HG02870 (cell line): ENCODE results near the gene TAMALIN.

Source experiments
- ATAC-seq: cut with Tn5 transposase; IDR thresholded peaks from one replicate; pipeline ENCODE4 v1.9.1; 2021; ENCODE audit warnings: mild to moderate bottlenecking, moderate library complexity; ENCODE audit not compliant: unreplicated experiment

TAMALIN gene

DNA sequence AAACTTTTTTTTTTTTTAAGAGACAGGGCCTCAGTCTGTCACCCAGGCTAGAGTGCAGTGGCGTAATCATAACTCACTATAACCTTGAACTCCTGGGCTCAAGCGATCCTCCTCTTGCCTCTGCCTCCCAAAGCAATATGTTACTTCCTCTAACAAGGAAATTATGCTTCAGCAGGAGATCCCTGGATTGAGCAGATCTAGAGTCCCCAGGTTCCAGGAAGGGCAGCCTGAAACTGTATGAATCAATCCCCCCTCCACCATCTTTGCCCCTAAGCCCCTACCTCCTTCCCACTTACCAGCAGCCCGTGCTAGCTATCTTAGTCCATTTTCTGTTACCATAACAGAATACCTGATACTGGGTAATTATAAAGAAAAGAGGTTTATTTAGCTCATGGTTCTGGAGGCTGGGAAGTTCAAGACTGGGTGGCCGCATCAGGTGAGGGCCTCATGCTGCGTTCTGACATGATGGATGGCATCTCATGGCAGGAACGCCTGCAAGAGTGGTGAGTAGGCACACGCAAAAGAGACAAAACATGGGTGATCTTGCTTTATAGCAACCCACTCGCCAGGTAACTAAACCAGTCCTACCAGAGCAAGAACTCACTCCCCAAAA lies 5.0 kb downstream of the TAMALIN start:
- no peak for ATAC-seq

DNA sequence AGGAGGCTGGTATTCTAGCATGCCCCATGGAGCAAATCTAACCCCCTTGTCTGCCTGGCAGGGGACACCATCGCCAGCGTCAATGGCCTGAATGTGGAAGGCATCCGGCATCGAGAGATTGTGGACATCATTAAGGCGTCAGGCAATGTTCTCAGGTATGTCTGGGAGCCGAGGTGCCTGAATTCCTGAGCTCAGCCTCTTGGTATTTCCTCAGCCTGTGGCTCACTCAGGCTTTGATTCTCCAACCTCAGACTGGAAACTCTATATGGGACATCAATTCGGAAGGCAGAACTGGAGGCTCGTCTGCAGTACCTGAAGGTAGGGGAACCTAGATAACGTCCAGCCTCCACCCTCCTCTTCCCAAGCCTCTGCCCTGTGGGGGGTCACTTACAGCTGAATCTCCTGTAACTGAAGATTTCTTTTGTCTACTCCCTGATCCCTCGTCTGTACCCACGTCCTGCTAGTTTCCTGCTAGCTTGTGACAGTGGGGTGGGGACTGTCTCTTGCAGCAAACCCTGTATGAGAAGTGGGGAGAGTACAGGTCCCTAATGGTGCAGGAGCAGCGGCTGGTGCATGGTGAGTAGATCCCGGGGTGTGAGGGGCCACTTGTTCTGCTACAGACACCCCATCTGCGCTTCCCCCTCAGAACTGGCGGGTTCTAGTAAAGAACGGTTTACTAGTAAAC lies 7.0 kb downstream of the TAMALIN start:
- no peak for ATAC-seq

DNA sequence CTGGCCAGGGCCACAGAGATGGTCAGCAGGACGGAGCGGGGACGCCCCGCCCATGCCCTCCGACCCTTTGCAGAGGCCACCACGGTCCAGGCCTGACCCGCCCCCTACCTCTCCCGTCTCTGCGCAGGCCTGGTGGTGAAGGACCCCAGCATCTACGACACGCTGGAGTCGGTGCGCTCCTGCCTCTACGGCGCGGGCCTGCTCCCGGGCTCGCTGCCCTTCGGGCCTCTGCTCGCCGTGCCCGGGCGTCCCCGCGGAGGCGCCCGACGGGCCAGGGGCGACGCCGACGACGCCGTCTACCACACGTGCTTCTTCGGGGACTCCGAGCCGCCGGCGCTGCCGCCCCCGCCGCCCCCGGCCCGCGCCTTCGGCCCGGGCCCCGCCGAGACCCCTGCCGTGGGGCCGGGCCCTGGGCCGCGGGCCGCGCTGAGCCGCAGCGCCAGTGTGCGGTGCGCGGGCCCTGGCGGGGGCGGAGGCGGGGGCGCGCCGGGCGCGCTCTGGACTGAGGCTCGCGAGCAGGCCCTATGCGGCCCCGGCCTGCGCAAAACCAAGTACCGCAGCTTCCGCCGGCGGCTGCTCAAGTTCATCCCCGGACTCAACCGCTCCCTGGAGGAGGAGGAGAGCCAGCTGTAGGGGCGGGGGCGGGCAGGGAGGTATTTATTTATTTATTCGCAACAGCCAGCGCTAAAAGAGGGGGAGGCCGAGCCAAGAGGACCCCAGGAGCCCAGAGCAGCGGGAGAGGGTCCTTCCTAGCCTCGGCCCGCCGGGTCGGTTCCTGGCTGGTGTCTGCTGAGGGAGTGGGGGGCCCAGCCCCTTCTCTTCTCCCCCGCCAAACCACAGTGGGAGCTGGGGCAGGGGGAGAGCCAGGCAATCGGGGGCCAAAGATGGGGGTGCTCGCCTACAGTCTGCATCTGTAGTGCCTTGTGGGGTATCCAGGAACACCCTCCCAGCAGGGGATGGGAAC lies 8.1 kb downstream of the TAMALIN start:
- ATAC-seq: no peak

DNA sequence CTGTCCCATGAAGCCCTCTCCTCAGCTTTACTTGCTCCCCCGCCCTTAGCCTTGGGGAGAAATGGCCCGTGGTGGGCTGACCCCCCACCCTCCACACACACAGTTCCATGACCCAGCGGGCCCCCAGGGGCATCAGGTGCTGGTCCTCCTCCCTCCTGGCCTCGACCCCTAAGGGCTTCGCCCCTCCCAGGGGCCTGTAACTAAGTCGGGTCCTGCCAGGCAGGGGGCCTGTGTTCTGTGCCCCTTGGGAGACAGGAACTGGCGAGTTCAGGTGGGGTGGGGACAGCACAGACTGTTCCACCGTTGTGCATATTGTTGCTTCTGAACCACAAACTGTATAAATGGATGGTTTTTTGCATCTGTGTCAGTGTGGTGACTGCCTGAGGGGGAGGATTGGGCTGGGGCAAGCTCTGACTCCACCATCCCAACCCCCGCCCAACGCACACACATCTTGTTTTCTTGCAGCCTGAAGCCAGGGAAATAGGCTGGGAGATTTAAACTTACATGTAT lies 8.8 kb downstream of the TAMALIN start:
- ATAC-seq: no peak

DNA sequence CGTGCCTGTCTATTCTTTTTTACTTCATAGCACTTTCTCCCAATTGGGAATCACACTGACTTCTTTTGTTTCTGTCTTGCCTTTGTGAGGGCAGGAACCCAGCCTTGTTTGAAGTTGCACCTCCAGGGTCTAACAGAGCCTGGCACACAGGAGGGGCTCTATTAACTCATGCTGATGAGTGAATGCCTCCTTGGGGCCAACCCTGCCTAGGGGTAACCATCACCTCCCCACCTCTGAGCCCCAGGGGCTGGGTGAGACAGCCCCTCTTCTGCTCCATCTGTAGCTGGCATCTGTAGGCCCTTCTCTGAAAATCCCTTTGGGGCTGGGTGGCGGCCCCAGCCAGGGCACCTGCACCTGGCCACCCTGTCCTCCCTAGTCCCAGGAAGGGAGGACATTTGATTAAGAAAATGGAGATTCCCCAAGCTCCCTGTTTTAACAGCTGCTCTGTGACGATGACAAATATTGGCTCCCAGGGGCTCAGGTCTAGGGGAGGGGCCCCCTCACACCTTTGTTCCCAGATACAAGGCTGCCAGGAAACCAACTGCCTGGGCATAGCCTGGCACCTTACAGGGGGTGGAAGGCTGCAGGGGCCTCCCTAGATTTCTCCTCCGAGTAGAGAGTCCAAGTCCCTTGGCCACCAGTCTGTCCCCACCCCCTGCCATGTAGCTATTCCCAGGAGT lies 11.8 kb downstream of the TAMALIN start:
- ATAC-seq: no peak

DNA sequence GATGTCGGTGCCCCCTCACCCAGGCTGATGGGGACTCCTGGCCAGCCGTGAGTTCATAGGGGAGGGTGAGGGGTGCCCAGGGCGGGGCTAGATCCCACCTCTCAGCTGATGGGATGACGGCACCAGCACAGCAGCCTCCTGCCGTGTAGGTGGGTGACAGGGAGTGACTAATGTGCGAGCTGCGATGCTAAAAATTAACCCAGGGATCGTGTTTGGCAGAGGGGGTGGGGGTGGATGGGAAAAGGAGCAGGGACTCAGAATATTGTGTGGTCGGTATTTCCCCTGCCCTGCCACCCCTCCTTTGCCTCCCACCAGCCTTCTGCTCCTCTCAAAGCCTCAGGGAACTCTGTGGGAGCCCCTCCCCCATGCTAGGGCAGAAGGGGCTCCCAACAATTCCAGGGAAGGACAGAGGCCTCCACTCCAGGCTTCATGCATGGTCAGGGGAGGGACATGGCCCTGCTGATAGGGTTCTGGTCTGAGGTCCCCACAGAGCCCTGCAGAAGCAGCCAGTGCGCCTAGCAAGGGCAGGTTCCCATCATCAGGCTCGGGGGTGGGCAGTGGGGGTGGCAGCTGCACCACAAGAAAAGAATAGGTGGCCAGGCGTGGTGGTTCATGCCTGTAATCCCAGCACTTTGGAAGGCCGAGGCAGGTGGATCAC lies 12.5 kb downstream of the TAMALIN start:
- ATAC-seq: no peak

DNA sequence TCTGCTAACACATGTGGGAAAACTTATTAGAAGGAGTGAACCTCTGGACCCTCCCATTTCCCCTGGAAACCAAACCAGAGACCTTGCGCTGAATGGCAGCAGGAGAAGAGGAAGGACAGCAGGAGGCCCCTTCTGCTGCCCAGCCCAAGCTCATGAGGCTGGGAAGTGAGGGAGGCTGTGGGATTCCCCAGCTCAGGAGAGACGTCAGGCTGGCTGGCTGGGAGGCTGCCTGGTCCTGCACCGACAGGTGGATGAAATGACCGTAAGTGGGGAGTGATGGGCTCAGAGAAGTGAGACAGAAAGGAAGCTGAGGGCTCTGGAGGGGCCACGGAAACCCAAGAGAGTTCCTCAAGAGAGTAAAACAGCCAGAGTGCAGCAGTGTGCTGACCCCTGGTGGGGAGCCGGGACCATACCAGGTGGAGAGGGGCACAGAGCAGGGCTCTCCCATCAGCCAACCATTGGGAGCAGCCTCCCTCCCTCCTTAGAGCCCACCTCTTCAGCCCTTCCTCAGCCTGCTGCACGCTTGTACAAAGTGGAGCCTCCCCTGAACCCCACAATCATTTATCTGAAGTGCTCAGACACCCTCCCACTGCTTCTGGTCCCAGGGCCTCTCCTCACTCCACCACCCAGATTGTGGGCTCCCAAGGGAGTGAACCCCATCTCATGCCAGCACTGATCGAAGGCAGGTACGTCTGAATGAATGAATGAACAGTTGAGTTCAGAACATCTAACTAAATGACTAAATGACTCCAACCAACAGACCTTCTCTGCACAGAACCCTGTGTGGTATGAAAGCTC lies 14.0 kb downstream of the TAMALIN start:
- no peak for ATAC-seq

DNA sequence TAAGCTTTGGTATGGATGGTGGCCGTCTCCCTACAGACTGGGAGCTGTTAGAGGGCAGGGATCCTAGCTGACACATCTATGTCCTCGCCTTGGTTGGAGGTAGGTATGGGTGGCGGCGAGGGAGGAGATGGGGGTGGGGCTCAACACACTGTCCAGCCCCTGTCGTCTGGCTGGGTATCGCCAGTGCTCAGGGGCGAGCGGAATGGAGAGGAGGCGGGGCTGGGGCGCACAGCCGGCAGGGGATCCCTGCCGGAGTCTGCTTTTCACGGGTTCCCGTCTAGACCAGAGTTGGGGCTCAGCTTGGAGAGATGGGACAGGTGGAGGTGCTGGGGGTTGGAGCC lies 16.1 kb downstream of the TAMALIN start:
- ATAC-seq: no peak

DNA sequence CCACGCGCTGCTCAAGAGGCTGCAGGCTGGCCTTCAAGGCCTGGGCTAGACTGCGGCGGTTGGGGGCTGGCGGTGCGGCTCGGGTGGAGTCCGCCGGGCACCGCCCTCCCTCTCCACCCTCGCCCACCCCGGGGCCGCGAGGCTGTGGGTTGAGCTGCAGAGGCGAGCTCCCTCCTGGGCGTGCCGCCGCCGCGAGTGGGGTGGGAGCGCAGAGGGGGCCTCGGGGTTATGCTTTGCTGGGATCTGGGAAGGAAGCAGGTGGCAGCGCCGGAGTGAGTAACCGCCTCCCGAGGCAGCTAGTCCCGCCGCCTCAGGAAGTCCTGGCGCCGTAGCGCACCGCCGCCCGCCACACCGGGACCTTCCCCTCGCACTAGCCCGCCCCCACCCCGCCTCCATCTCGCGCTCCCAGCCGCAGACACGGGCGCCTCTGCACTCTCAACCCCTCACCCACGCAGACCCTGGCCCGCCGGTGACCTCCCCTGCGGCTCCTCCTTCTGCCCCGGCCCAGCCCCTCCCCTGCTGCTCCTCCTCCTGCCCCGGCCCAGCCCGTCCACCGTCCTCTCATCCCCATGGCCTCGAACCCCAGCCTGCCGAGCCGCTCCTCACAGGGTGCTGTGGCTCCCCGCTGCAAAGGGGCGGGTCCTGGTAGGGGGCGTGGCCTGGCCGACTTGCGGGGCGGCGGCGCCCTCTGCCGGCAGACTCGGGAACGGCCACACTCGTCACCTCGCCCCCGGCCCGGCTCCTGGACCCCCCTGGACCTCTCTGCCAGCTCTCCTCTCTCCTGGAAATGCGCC lies 16.6 kb downstream of the TAMALIN start:
- no peak for ATAC-seq

DNA sequence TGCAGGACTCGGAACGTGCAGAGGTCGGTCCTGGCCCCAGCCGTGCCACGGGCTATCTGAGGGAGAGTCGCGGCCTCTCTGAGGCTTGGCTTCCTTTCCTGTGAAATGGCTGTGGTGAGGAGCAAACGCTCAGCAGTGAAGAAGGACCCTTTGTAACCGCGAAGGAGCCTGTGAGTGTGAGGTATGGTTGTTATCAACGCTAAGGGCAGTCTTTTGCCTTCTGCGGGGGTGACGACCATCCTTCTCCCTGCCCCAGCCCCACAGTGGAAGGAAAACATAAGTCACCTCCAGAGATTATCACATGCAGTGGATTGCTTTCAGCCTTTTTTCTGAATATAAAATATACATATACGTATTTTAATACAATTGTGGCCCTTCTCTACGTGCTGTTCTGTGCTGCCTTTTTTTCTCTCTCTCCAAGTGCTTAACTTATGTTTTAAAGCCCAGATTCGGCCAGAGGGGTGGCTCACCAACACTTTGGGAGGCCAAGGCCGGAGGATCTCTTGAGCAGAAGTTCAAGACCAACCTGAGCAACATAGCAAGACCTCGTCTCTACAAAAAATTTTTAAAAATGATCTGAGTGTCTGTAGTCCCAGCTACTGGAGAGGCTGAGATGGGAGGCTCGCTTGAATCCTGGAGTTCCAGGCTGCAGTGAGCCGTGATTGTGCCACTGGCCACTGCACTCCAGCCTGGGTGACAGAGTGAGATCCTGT lies 17.4 kb downstream of the TAMALIN start:
- no peak for ATAC-seq

DNA sequence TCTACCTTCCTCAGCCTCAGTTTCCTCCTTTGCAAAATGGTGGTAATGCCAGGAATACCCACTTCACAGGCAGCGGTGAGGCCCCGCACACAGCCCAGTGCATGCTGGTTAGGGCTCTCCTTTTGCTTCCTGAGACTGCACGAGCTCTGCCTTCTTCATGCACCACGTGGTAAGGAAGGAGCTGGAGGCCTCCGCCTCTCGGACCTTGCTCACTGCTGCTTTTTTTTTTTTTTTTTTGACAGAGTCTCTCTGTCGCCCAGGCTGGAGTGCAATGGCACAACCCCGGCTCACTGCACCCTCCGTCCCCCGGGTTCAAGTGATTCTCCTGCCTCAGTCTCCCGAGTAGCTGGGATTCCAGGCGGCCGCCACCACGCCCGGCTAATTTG lies 18.1 kb downstream of the TAMALIN start:
- no peak for ATAC-seq

DNA sequence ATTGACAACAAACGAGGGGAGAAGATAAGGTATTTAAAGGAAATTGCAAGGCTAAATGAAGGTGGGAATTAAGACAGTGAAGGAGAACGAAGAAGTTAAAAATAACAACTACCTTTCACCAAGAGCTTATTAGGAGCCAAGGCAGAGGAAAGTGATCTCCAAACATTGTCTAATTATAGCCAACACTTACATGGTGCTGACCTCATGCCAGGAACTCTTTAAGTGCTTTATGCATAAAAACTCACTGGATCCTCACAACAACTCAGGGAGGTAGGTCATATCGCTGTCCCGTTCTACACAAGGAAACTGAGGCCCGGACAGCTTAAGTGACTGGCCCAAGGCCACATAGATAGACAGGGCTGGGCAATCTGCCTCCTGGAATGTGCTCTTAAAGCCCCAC lies 19.5 kb downstream of the TAMALIN start:
- no peak for ATAC-seq

DNA sequence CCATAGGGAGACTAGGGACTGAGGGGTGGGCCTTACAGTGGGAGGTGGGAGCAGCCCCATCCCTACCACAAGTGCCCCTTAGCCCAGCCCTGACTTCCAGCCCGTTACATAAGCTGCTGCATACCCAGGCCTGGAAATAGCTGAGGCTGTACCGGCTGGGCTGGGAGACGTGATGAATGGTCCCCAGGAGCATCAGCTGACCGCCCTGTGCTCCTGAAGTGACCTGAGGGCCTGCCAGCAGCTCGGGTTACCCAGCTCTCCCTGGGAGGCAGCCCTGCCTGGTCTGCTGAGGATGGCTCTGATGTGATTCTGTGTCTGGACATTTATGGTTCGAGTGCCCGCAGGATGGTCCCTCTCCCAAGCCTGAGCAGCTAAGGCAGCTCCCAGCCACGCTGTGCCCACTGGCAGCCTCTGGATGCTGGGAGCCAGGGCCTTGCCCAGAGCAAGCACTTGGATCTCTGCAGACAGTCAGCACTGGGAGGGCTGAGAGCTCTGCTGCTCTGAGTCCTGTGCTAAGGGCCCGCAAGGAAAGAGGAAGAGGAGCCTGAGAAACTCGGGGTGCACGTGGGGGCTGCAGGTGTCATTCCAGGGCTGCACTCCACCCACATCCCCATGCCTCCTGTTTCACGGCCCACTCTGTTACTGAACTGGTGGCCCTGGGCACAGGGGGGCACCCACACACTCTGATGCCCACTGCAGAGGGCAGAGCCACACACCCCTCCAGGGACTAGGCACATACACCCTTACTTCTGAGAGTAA lies 20.5 kb downstream of the TAMALIN start:
- no peak for ATAC-seq

DNA sequence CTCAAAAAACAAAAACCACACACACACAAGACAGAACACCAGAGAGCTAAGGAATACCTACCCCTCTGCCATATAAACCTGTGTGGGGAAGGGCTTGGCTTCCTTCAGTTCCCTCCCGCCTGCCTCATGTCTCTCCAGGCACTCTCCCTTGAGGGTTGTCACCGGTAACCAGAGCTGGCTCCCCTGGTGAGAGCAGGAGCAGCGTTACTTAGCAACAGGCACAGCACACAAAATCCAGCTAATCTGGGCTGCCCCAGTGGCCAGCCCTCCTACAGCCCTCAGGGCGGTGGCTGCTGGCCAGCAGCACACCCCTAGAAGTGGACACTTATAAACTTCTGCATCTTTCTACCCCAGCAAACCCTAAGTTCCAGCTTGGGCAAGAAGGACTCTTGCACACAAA lies 22.9 kb downstream of the TAMALIN start:
- no peak for ATAC-seq

DNA sequence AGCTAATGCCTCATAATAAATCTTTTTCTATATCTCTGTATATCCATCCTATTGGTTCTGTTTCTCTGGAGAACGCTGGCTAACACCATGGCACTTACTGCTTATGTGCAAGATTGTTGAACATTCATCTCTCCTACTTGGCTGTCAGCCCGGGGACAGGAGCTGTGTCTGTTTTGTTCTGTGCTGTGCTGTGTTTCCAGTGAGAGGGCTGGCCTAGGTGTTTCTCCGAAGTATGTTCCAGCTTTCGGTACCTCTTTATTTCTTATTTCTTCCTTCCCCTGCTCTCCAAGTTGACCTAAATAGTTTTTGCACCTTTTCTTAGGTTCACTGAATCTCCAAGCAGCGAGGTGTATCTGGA lies 25.7 kb downstream of the TAMALIN start:
- ATAC-seq: no peak

DNA sequence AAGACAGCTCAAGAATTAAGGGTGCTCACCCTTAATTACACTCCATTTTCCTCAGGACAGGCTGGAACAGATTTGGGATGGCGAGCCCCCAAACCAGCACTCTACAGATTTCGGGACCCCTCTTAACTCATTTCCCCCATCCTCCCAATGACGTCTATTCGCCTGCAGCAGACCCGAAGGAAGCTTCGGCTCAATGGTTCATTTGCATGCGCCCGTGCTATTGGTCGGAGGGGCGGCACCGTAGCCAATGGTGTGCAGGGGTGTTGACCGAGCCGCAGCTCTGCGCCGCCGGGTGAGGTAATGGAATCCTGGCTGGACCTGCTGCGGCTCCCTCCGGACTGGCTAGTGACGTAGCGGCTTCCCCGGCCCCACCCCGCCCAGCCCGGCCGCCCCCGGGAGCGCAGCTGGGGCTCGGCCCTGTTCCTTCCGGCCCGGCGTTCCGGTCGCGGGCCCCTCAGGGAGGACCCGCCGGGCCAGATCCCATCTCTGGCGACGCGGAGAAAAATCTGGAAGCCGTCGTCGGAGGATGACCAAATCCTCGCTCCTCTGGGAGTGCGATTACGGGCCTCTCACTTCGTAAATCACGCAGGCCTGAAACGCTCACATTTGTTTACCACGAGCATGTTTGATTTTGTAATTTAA lies 26.2 kb downstream of the TAMALIN start:
- peak; percentile 92 for ATAC-seq

DNA sequence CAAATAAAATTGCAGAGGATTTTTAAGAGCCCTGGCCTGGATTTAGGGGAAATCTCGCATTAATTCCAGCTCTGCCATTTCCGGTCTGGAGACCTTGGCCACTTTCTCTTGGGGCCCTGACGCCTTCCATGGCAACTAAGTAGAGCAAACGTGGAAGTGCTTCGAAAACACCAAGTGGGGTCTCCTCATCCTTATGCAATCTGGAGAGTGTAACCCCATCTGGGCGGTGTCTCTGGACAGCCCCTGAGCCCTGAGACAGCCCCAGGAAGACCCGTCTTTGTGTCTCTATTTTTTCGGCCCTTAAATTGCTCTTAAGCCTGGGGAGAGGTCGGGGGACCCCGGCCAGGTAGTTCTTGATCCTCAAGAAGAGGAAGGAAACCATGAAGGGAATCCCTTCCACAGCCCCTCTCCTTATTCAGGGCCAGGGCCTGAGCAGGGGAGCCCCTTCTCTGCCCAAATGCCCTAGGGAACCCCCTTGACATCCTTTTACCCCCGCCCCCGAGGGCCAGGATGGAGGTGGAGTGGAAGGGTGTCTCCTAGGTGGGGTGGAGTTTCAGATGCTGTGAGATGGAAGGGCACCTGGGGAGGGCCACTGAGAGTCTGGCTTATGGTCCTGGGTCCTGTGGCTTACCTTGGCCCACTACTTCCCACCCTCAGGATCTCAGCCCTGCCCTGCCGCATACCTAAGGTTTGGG lies 26.8 kb downstream of the TAMALIN start:
- ATAC-seq: no peak
